H4 (cell line): ENCODE results near the gene HOGA1. TPM values are rescaled to one million over a fixed set of nuclear protein-coding genes. Genes with fewer than 3 reads are reported as not detected.
"Not testable (repeated sequence)": the region's sequence is repeated elsewhere in the genome, so short reads cannot be mapped to it uniquely, and the experiment has no call there.

Experiments used
- DNase-seq: peaks from one replicate; pipeline ENCODE4 v3.0.0-alpha.2; 2015; ENCODE audit warnings: low spot score
- total RNA-seq: library from RNA; depleted of rRNA; stranded (reverse); fragments of >200 nt; shearing (Covaris generic); gene quantifications from 2 replicates; pipeline ENCODE4 v1.2.3, GENCODE V29; 2014

The HOGA1 gene
- total RNA-seq, 1 experiment from 2014 or later, result 1.3 TPM

- not testable (repeated sequence) for DNase-seq
These were observed 29.9 kb upstream of the HOGA1 start for GRCh38 chr10:97554336-97554735.

- DNase-seq, result not testable (repeated sequence)
These were observed 28.6 kb upstream of the HOGA1 start for GRCh38 chr10:97555541-97555940.

- DNase-seq, result not testable (repeated sequence)
These were observed 23.3 kb upstream of the HOGA1 start for GRCh38 chr10:97560731-97561381.

GRCh38 chr10:97561386-97562077, 22.7 kb upstream of the HOGA1 start:
- not testable (repeated sequence) for DNase-seq

DNA sequence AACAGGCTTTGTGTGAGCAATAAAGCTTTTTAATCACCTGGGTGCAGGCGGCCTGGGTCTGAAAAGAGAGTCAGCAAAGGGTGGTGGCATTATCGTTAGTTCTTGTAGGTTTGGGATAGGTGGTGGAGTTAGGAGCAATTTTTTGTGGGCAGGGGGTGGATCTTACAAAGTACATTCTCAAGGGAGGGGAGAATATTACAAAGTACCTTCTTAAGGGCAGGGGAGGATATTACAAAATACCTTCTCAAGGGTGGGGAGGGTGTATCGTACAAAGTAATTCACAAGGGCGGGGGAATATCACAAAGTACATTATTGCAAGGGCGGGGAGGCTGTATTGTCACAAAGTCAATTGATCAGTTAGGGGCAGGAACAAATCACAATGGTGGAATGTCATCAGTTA, 21.9 kb upstream of the HOGA1 start:
- not testable (repeated sequence) for DNase-seq

- no peak for DNase-seq
These were observed 20.9 kb upstream of the HOGA1 start for GRCh38 chr10:97563337-97563736.

DNA sequence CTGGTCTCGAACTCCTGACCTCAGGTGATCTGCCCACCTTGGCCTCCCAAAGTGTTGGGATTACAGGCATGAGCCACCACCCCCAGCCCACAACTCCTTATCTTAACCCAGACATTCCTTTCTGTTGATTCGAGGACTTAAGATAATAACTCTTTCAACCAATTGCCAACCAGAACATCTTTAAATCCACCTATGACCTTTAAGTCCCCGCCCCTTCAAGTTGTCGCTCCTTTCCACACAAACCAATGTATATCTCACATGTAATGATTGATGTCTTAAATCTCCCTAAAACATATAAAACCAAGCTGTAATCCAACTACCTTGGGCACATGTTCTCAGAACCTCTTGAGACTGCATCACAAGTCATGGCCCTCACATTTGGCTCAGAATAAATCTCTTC, 19.4 kb upstream of the HOGA1 start:
- no peak for DNase-seq

- DNase-seq, result no peak
These were observed 17.7 kb upstream of the HOGA1 start for GRCh38 chr10:97566336-97566996.

DNA sequence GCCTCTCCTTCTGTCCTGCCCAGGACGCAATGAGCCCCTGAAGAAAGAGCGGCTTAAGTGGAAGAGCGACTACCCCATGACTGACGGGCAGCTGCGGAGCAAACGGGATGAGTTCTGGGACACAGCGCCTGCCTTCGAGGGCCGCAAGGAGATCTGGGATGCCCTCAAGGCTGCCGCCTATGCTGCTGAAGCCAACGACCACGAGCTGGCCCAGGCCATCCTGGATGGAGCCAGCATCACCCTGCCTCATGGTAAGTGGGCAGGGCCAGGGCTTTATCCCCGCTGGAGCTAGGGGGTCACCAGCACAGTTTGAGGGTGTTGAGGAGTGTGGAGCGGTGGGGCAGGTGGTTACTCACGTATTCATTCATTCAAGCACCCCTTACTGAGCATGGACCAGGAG, 16.3 kb upstream of the HOGA1 start:
- no peak for DNase-seq

GRCh38 chr10:97570146-97570788, 13.9 kb upstream of the HOGA1 start:
- no peak for DNase-seq

- no peak for DNase-seq
These were observed 13.3 kb upstream of the HOGA1 start for GRCh38 chr10:97570789-97571471.

GRCh38 chr10:97571622-97572021, 12.6 kb upstream of the HOGA1 start:
- no peak for DNase-seq

DNA sequence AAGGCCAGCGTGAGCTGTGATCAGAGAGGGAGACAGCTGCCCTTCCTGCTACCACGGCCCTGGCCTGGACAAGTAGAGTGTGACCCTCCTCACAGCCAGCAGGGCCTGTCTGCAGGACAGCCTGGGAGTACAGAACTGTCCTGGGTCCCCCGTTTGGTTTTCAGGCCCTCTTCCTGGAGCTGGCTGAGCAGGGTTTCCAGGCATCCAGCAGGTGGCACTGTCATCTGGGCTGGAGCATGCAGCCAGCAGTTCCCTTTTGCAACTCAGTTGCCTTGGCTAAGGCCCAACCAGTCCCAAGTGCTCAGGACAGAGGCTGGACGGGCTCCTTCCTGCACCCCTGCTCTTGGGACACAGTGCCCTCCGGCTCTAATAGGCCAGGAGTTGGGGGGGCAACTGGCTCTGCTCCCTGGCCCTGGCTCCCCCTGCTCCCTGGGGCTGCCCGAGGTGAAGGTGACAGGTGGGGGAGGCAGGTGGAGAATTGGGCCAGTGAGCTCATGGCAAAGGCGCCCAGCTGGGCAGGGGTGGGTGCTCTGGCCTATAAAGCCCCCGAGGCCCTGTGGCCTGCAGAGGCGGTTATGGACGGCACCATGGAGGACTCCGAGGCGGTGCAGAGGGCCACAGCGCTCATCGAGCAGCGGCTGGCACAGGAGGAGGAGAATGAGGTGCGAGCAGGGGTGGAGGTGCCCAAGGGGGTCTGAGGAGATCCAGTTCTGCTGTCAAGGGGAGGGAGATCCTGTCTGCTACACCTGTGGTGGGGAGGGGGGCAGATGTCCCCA, 11.8 kb upstream of the HOGA1 start, which contains the start of gene ANKRD2:
Gene ANKRD2 (plus strand): TSS at position 566 of the 776 bp plus-strand sequence. CDS start 10 bp downstream, at position 576.
- peak; percentile 71 for DNase-seq

- no peak for DNase-seq
These were observed 11.2 kb upstream of the HOGA1 start for GRCh38 chr10:97573021-97573420.

DNA sequence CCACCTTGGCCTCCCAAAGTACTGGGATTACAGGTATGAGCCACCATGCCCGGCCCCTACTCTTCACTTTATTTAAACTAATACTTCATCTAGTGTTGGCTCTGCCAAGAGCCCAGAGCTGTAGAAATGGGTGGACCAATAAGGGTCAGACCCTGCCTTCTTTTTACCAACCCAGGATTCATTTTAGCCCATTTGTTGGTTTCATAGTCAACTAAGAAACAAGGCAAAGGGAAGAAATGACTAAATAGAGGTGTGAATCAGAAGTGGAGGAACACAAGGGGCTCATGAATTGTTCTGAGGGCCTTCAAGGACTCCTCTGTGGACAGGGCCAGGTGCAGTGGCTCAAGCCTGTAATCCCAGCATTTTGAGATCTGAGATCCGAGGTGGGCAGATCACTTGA, 10.5 kb upstream of the HOGA1 start:
- no peak for DNase-seq

- DNase-seq, result peak; percentile 97
These were observed 9.6 kb upstream of the HOGA1 start for GRCh38 chr10:97574374-97575126.

- DNase-seq, result no peak
These were observed 9.0 kb upstream of the HOGA1 start for GRCh38 chr10:97575127-97575668.

- not testable (repeated sequence) for DNase-seq
These were observed 7.7 kb upstream of the HOGA1 start for GRCh38 chr10:97576487-97576886.

DNA sequence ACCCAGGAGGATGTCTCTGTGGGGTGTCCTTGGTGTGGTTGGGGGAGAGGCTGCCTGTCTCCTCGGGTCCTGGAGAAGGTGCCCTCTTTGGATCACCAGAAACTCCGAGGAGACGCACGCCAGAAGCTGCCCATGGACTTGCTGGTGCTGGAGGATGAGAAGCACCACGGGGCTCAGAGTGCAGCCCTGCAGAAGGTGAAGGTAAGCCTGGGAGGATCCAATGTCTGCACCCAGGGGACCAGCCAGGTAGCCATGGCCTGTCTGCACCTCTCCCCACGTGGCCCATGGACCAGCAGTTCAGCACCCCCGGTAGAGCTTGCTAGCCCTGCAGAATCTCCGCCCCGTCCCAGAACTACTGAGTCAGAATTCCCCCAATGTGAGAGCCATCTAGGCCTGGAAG, 6.5 kb upstream of the HOGA1 start:
- no peak for DNase-seq
